Kidney (tissue), 14 donors: Measurements from ENCODE around the gene SBDS. TPM values are rescaled to one million over a fixed set of nuclear protein-coding genes. Genes with fewer than 3 reads are reported as not detected.

ENCODE experiments used
- DNase-seq, 5 donors: peaks; one replicate each; pipeline ENCODE4 v3.0.0-alpha.2; 2013 to 2020
- FAIRE-seq: peaks from 2 replicates; lab custom pipeline; 2012; peaks lifted over from hg19 to GRCh38; lab: Jason Lieb, UNC
- H3K27ac ChIP-seq, 2 donors: one replicate each; pipeline ENCODE4 v1.7.0; 2013; ENCODE audit warnings: low read depth in 2 of 2, low read length in 2 of 2, inconsistent platforms in 1 of 2
- H3K27me3 ChIP-seq: one replicate; pipeline ENCODE4 v1.7.1; 2013; ENCODE audit warnings: low read length, inconsistent platforms; ENCODE audit not compliant: control insufficient read depth, insufficient read depth
- H3K36me3 ChIP-seq, 3 donors: one replicate each; pipeline versions ENCODE4 v1.7.0 to v1.7.1; 2013; ENCODE audit warnings: low read length in 3 of 3, control low read depth in 1 of 3, inconsistent platforms in 1 of 3; ENCODE audit not compliant: insufficient read depth in 3 of 3, control insufficient read depth in 2 of 3
- H3K4me1 ChIP-seq, 3 donors: one replicate each; pipeline versions ENCODE4 v1.7.0 to v1.7.1; 2013; ENCODE audit warnings: low read length in 3 of 3, inconsistent platforms in 1 of 3, low read depth in 1 of 3; ENCODE audit not compliant: control insufficient read depth in 2 of 3, insufficient read depth in 2 of 3
- H3K4me3 ChIP-seq, 3 donors: one replicate each; pipeline versions ENCODE4 v1.7.0 to v1.8.1; 2013; ENCODE audit warnings: low read length in 3 of 3, control low read depth in 1 of 3, inconsistent platforms in 1 of 3
- H3K9ac ChIP-seq, 3 donors: one replicate each; pipeline versions ENCODE4 v1.7.0 to v1.7.1; 2013; ENCODE audit warnings: low read length in 3 of 3, control low read depth in 1 of 3, inconsistent platforms in 1 of 3
- H3K9me3 ChIP-seq, 3 donors: one replicate each; pipeline versions ENCODE4 v1.7.0 to v1.7.1; 2013; ENCODE audit warnings: low read length in 3 of 3, control low read depth in 1 of 3, inconsistent platforms in 1 of 3; ENCODE audit not compliant: control insufficient read depth in 2 of 3, insufficient read depth in 1 of 3
- intact Hi-C: fragments of 100-400 bp; cut with DNase I; formaldehyde crosslinking; loops from one replicate; pipeline ENCODE4 v1.11.1; 2022
- polyA plus RNA-seq: library from polyadenylated mRNA; stranded (reverse); fragments of 350-450 nt; fragmentation: Illumina TruSeq; extraction: RNeasy Lipid Tissue Mini Kit (QIAGEN cat#74804); gene quantifications from one replicate; pipeline ENCODE4 v1.2.3, GENCODE V29; 2014; ENCODE audit warnings: low read depth, low replicate concordance; ENCODE audit not compliant: insufficient read depth
- total RNA-seq: library from RNA; stranded (reverse); fragmentation: NEBNext Ultra II Directional; extraction: Animal tissue kit (Norgen Biotek cat#: 25700); gene quantifications from one replicate; pipeline ENCODE4 v1.2.1, GENCODE V29; 2021
- TF ChIP-seq, protein P1 (sequence below): IDR thresholded peaks from 3 replicates; pipeline ENCODE4 v1.5.1; 2012; ENCODE audit warnings: mild to moderate bottlenecking, moderate library complexity, borderline replicate concordance; ENCODE audit not compliant: insufficient read depth; ENCODE audit errors: extremely low read depth
- donor health status: control.
- donor health status: control.
- donor health status: control.
- donor health status: control.
- donor health status: control.
- donor health status: DM: yes; HTN: yes; CAD: no.
- donor health status: Normal renal cell carcinoma (clear cell type).

SBDS gene
- total and polyA plus RNA-seq, 2 donors from 2014 or later, result 113 to 128 TPM

DNA sequence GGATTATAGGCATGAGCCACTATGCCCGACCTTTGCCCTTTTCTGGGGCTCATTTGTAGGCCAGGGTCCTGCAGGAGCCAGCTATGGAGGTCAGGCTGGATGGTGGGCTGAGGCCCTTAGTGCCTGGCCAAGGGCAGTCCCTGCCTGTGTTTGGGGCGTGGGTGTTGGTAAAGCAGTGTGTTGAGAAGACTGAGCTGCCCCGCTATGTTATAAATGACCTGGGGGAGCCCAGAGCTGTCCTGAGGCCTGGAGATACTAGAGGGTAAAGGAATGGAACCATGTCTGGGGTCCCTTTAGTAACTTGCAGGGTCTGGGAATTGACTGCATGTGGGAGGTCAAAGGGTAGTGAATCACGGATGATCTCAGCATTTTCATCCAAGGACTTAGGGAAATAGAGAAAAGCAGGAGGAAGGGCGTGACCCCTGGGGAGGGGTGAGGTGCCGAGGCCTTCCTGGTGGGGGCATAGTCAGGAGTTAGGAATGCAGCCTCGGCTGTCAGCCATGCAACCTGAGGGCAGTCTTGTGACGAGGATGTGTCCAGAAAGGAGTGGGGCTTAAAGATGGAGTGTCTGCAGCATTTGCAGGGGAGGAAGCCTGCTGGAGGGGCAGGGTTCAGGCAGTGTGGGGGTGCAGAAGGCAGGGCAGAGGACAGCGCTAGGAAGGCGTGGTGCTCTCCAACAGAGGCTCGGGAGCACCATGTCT, 42.9 kb downstream of the SBDS start:
- intact Hi-C loops, result no loop called here
- no peaks in the 10 kb centered on the region for H3K27me3 ChIP-seq
- no peak overlapping the region for H3K27ac ChIP-seq
- FAIRE-seq (no peak), DNase-seq (no peak)
- no peak overlapping the region for H3K4me3 ChIP-seq
- no peak overlapping the region for H3K9ac ChIP-seq
- no peaks in the 10 kb centered on the region for H3K4me1 ChIP-seq
- H3K9me3 ChIP-seq, result no peaks in the 10 kb centered on the region
- H3K36me3 ChIP-seq, result peaks cover 10 to 47% (median 44%) of the 10 kb centered on the region in 3 donors
- TF ChIP-seq, protein P1, sequence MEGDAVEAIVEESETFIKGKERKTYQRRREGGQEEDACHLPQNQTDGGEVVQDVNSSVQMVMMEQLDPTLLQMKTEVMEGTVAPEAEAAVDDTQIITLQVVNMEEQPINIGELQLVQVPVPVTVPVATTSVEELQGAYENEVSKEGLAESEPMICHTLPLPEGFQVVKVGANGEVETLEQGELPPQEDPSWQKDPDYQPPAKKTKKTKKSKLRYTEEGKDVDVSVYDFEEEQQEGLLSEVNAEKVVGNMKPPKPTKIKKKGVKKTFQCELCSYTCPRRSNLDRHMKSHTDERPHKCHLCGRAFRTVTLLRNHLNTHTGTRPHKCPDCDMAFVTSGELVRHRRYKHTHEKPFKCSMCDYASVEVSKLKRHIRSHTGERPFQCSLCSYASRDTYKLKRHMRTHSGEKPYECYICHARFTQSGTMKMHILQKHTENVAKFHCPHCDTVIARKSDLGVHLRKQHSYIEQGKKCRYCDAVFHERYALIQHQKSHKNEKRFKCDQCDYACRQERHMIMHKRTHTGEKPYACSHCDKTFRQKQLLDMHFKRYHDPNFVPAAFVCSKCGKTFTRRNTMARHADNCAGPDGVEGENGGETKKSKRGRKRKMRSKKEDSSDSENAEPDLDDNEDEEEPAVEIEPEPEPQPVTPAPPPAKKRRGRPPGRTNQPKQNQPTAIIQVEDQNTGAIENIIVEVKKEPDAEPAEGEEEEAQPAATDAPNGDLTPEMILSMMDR, result no peak

DNA sequence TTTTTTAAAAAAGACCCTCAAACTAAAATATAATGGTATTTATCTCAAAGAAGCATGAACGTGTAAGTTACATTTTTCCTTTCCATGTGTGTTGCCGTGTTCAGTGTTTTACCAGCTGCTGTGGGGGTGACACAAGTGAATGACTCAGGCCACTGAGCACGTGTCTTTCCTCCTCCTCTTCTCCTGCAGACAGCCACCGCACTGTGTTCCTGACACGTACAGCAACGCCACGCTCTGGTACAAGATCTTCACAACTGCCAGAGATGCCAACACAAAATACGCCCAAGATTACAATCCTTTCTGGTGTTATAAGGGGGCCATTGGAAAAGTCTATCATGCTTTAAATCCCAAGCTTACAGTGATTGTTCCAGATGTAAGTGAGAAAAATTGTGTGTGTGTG, 44.6 kb downstream of the SBDS start:
- Histone ChIP-seq H3K4me1 (no peaks in the 10 kb centered on the region), H3K9me3 (no peaks in the 10 kb centered on the region), H3K36me3 (peaks cover 8 to 45% (median 27%) of the 10 kb centered on the region in 3 donors), H3K27me3 (no peaks in the 10 kb centered on the region), H3K4me3 (no peak overlapping the region), H3K9ac (no peak overlapping the region), H3K27ac (no peak overlapping the region)
- TF ChIP-seq, protein P1, result no peak
- FAIRE-seq (no peak), DNase-seq (no peak)
- intact Hi-C loops, result no loop called here

DNA sequence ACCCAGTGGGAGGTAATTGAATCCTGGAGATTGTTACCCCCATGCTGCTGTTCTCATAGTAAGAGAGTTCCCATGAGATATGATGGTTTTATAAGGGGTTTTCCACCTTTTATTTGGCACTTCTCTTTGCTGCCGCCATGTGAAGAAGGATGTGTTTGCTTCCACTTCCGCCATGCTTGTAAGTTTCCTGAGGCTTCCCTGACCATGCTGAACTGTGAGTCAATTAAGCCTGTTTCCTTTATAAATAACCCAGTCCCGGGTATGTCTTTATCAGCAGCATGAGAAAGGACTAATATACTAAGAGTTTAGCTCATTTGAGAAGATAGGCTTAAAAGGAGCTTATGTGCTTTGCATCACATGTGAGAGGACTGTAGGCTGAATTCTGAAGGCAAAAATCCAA, 45.1 kb downstream of the SBDS start:
- intact Hi-C loops, result no loop called here
- no peak for DNase-seq
- TF ChIP-seq, protein P1, result no peak
- H3K27ac ChIP-seq, result no peak overlapping the region
- peaks cover 5 to 40% (median 25%) of the 10 kb centered on the region in 3 donors for H3K36me3 ChIP-seq
- no peak overlapping the region for H3K4me3 ChIP-seq
- FAIRE-seq, result no peak
- no peaks in the 10 kb centered on the region for H3K27me3 ChIP-seq
- H3K9me3 ChIP-seq, result no peaks in the 10 kb centered on the region
- no peak overlapping the region for H3K9ac ChIP-seq
- no peaks in the 10 kb centered on the region for H3K4me1 ChIP-seq
